Epidermal melanocyte (primary cell): ENCODE results near the gene OR10V1.
A peak's percentile ranks its signal among the peaks of the same experiment; 100 is the strongest.

Source experiments
- DNase-seq: peaks from one replicate; pipeline ENCODE4 v3.0.0; 2011; ENCODE audit warnings: low spot score; ENCODE audit not compliant: insufficient read length

The OR10V1 gene, protein sequence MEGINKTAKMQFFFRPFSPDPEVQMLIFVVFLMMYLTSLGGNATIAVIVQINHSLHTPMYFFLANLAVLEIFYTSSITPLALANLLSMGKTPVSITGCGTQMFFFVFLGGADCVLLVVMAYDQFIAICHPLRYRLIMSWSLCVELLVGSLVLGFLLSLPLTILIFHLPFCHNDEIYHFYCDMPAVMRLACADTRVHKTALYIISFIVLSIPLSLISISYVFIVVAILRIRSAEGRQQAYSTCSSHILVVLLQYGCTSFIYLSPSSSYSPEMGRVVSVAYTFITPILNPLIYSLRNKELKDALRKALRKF

GRCh38 chr11:59713745-59714144 lies at the start of gene OR10V1:
TSS of gene OR10V1 (minus strand) at chr11:59713845. CDS start at chr11:59713845, 0 bp downstream.
- DNase-seq, result no peak

DNA sequence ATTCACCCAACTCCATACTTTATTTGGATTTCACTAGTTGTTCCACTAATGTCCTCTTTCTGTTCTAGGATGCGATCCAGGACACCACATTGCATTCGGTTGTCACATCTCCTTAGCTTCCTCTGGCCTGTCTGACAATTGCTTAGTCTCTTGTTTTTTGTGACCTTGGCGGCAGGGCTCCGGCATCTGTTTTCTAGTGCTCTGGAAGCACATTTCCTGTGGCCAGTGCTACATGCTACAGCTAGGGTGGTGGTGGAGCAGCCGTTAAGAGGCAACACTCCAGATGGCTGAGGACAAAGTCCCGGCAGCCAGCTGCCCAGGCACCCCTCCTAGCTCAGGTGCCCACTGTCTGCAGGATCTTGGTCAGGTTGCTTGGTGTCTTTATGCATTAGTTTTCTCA lies 48.3 kb upstream of the OR10V1 start:
- DNase-seq, result no peak

GRCh38 chr11:59760771-59761170 lies 47.1 kb upstream of the OR10V1 start:
- no peak for DNase-seq

- no peak for DNase-seq
Measured at GRCh38 chr11:59759900-59760299, 46.3 kb upstream of the OR10V1 start.

DNA sequence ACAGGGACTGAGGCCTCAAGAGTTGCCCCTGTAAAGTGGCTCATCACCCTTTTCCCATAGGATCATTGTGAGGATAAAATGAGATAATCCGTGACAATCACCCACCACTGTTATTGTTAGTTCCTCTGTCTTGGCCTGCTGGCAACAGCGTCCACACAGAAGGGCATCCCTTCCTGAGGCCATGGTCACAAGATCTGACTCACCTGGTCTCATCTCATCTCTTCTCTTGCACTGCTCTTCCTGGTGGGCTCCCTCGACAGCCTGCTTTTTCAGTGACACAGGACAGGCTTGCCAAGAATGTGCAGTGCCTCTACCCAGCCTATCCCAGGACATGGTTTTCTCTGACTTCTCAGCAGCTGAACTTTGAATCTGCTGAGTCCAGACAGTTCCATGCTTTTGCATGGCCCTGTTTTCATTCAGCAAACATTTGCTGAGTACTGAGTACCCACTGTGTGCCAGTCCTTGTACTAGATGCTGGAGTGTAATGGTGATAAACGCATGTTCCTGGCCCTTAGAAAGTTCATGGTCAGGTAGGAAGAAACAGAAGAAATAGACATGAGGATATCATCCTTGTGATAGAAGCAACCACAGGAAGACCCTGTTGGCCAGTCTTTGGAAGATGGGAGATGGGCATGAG lies 44.9 kb upstream of the OR10V1 start:
- no peak for DNase-seq

- no peak for DNase-seq
Measured at GRCh38 chr11:59756845-59757244, 43.2 kb upstream of the OR10V1 start.

GRCh38 chr11:59756558-59756840 lies 42.9 kb upstream of the OR10V1 start:
- DNase-seq, result no peak

GRCh38 chr11:59755701-59756557 lies 42.3 kb upstream of the OR10V1 start:
- peak; percentile 60 for DNase-seq

GRCh38 chr11:59754859-59755700 lies 41.4 kb upstream of the OR10V1 start, which contains the start of gene STX3:
TSS of gene STX3 (plus strand) at chr11:59755376. CDS start at chr11:59755606, 230 bp downstream.
- peak; percentile 51 for DNase-seq

- DNase-seq, result no peak
Measured at GRCh38 chr11:59754494-59754858, 40.8 kb upstream of the OR10V1 start.

DNA sequence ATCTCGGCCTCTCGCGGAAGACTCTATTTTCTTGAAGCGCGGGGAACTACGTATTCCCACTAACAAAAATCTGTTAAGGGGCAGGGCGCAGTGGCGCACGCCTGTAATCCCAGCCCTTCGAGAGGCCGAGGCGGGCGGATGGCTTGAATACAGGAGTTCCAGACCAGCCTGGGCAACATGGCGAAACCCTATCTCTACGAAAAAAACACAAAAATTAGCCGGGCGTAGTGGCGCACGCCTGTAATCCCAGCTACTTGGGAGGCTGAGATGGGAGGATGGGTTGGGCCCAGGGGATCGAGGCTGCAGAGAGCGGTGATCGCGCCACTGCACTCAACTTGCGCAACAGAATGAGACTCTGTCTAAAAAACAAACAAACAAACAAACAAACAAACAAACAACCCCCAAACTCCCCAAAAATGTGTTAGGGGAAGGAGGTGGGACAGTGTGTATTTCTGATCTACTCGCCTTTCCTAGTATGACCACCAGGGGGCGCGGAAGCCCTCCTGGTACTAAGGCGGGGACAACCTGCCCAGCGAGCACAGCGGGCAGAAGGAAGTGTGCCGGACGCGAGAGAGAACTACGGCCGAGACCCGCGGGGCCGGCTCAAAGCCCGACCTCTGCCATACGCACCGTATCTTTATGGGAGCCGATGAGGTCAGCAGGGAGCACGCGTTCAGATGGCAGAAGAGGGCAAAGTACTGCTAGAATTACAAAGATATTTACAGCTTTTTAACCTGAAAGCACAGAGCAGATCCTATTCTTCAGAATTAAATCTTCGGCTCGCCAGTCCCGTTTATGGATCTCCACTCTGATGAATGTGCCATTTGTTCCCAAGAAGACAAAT lies 40.2 kb upstream of the OR10V1 start:
- DNase-seq, result peak; percentile 89

DNA sequence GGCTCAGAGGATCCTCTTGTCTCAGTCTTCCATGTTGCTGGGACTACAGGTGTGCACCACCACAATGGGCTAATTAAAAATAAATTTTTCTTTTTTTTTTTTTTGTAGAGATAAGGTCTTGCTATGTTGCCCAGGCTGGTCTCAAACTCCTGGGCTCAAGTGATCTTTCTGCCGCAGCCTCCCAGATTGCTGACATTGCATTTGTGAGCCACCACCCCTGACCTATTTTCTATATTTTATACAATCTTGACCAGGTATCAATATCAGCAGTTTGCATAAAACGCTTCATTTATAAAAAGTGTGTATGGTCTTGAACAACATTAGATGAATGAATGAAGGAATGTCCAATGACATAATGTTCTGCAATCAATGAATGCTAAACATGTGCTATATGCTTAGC lies 32.5 kb upstream of the OR10V1 start:
- DNase-seq, result no peak

DNA sequence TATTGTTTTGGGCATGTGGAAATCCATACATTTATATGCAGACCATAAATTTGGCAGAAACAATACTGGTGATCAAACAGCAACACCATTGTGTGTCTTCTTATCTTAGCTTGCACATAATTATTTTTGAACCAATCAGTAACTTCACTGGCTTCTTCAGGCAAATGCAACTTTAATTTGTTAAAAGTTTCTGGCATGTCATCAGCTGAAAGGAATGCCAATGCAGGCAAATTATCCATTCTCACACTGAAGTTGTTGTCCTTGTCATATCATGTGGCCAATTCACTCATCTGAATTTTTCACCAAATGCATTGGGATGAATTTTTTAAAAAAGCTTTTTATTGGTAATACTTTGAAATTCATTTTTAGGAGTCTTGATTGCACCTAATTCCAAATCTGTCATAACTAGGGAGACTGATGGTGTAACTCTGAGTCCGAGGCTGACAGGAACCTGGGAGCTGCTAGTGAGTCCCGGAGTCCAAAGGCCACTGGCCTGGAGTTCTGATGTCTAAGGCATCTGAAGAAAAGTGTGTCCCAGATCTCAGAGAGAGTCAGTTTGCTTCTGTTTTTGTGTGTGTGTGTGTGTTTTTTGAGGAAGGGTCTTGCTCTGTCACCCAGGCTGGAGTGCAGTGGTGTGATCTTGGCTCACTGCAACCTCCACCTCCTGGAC lies 17.4 kb upstream of the OR10V1 start:
- no peak for DNase-seq

DNA sequence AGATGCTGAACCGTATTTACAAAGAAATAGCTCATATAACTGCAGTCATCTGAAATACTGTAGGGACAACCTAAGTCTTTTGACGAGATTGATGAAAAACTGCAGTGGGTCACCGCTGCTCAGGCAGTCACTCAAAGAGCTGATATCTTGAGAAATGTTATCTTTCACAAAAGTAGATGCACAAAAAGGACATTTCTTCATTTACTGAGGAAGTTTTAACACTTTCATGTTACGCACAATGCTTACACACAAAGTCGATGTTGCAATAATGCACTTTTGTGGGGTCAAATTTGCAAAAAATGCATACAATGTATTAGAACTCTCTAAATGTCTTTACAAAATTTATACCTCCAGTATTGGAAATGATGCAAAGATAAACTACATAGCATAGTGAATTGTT lies 16.2 kb upstream of the OR10V1 start:
- no peak for DNase-seq

DNA sequence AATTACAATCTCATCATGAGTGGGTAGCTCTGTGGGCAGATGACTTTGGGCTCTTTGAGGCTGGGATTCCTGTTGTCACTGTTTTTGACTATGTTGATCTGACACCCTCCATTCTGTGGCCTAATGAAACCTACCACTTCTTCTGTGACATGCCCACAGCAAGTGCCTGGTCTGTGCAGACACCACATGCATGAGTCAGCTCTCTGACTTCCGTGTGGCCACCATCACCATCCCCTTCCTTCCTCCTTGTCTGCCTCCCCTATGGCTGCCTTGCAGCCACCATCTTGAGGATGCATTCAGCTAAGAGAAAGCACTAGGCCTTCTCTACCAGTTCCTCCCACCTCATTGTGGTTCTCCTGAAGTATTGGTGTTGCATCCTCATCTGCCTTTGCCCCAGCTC lies 15.3 kb upstream of the OR10V1 start:
- DNase-seq, result no peak

GRCh38 chr11:59728154-59728553 lies 14.5 kb upstream of the OR10V1 start:
- no peak for DNase-seq

DNA sequence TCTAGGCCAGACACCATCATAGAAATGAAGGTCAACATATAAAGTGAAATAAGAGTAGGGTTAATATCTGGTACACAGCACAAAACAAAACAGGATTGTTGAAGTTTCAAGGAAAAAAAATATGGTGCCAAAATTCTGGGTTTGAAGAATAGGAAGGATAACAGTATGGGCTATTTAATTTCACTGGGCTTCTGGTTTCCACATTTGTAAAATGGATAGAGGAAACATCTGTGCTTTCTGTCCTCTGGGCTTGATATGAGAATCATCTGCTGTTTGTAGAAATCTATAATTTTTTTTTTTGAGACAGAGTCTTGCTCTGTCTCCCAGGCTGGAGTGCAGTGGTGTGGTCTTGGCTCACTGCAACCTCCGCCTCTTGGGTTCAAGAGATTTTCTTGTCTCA lies 13.8 kb upstream of the OR10V1 start:
- DNase-seq, result no peak

DNA sequence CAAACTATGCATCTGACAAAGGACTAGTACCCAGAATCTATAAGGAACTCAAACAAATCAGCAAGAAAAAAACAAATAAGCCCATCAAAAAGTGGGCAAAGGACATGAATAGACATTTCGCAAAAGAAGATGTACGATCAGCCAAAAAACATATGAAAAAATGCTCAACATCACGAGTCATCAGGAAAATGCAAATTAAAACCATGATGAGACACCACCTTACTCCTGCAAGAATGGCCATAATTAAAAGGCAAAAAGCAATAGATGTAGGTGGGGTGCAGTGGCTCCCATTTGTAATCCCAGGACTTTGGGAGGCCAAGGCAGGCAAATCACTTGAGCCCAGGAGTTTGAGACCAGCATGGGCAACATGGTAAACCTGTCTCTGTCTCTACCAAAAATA lies 10.4 kb upstream of the OR10V1 start:
- no peak for DNase-seq

DNA sequence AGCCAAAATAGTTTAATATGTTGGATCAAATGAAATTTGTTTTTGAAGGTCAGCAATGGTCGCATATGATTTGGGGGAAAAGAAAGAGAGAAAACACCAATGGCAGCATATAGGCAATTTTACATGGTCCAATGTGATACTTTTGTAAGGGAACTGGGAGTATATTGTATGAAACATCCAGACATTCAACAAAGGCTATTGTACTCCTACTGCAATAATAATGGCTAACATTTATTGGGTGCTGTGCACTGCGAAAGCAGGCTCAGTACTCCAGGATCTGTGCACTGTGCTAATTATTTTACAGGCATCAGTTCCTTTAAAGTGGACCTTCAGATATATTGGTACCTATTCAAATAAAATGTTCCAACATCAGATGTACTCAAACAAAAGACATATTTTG lies 5.9 kb upstream of the OR10V1 start:
- DNase-seq, result no peak

- DNase-seq, result no peak
Measured at GRCh38 chr11:59716051-59716450, 2.4 kb upstream of the OR10V1 start.
